IMR-90 (cell line): ENCODE measurements around the gene FOXO4.

Source experiments
- BHLHE40 ChIP-seq: fragments of 150-350 bp; IDR thresholded peaks from 2 replicates; pipeline ENCODE4 v1.6.1; 2016; ENCODE audit warnings: mild to moderate bottlenecking, low read depth, low read length
- CEBPB ChIP-seq: IDR thresholded peaks from 2 replicates; pipeline ENCODE4 v1.6.1; 2012; ENCODE audit warnings: low read depth, low read length, improper control_type of control experiment
- CHD1 ChIP-seq: IDR thresholded peaks from 2 replicates; pipeline ENCODE4 v1.6.1; 2012; ENCODE audit warnings: low read depth, low read length, improper control_type of control experiment
- MAFK ChIP-seq: IDR thresholded peaks from 2 replicates; pipeline ENCODE4 v1.6.1; 2012; ENCODE audit warnings: low read depth, low read length, improper control_type of control experiment
- MAZ ChIP-seq: IDR thresholded peaks from 2 replicates; pipeline ENCODE4 v1.6.1; 2012; ENCODE audit warnings: low read depth, mild to moderate bottlenecking, low read length, improper control_type of control experiment, moderate library complexity, borderline replicate concordance
- POLR2A ChIP-seq: IDR thresholded peaks from 2 replicates; pipeline ENCODE4 v1.6.1; 2012; ENCODE audit warnings: mild to moderate bottlenecking, low read depth, low read length
- RCOR1 ChIP-seq: IDR thresholded peaks from 2 replicates; pipeline ENCODE4 v1.6.1; 2012; ENCODE audit warnings: mild to moderate bottlenecking, low read length, improper control_type of control experiment; ENCODE audit not compliant: insufficient replicate concordance
- SMC3 ChIP-seq: fragments of 150-350 bp; IDR thresholded peaks from 2 replicates; pipeline ENCODE4 v1.6.1; 2016; ENCODE audit warnings: low read depth, mild to moderate bottlenecking, antibody characterized with exemption, low read length, moderate library complexity
- TF ChIP-seq, protein P1 (sequence below): conservative IDR thresholded peaks from 2 replicates; pipeline ENCODE4 v1.5.1; 2012; ENCODE audit warnings: mild to moderate bottlenecking, low read depth, low read length, improper control_type of control experiment

DNA sequence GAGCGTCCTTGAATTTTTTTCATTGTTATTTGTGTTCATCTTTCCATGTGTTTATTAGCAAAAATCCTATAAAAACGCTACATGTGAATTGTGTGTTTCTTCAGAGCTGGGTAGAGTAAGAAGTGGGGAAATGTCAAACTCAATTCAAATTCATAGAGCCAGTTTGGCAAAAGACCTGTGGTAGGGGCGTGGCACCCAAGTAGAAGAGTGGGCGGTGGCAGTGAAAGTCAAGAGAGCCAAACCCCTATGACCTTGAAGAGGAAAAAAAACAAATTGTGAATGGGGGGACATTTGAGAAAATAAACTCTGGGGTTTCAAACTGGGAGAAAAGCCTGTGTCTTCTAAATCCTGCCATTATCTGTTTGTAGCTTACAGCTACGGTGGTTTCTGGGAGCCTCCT is 4.4 kb upstream of the FOXO4 start:
- TF ChIP-seq, protein P1, sequence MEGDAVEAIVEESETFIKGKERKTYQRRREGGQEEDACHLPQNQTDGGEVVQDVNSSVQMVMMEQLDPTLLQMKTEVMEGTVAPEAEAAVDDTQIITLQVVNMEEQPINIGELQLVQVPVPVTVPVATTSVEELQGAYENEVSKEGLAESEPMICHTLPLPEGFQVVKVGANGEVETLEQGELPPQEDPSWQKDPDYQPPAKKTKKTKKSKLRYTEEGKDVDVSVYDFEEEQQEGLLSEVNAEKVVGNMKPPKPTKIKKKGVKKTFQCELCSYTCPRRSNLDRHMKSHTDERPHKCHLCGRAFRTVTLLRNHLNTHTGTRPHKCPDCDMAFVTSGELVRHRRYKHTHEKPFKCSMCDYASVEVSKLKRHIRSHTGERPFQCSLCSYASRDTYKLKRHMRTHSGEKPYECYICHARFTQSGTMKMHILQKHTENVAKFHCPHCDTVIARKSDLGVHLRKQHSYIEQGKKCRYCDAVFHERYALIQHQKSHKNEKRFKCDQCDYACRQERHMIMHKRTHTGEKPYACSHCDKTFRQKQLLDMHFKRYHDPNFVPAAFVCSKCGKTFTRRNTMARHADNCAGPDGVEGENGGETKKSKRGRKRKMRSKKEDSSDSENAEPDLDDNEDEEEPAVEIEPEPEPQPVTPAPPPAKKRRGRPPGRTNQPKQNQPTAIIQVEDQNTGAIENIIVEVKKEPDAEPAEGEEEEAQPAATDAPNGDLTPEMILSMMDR: no peak
- no peak for TF ChIP-seq SMC3
- no peak for TF ChIP-seq RCOR1
- TF ChIP-seq MAFK: no peak
- TF ChIP-seq POLR2A: no peak
- TF ChIP-seq MAZ: no peak
- no peak for TF ChIP-seq CHD1
- TF ChIP-seq CEBPB: no peak
- no peak for TF ChIP-seq BHLHE40
